Lower lobe of right lung (tissue), 2 donors: ENCODE measurements around the gene CIAO2B. TPM values are rescaled to one million over a fixed set of nuclear protein-coding genes. Genes with fewer than 3 reads are reported as not detected.

Experiments used
- ATAC-seq, 2 donors: fragments of 200-7000 bp; cut with Tn5 transposase; one replicate each; pipeline ENCODE4 v1.9.1; 2020 to 2022; ENCODE audit warnings: mild to moderate bottlenecking in 2 of 2, moderate library complexity in 2 of 2
- DNase-seq: peaks from one replicate; pipeline ENCODE4 v3.0.0-alpha.2; 2020
- H3K27ac ChIP-seq: fragments of 200-600 bp; one replicate; pipeline ENCODE4 v1.8.0; 2022
- H3K27me3 ChIP-seq: fragments of 200-600 bp; one replicate; pipeline ENCODE4 v1.8.0; 2022; ENCODE audit warnings: low read depth
- H3K36me3 ChIP-seq: fragments of 200-600 bp; one replicate; pipeline ENCODE4 v1.8.0; 2022; ENCODE audit warnings: mild to moderate bottlenecking
- H3K4me1 ChIP-seq: fragments of 200-600 bp; one replicate; pipeline ENCODE4 v1.8.0; 2022
- H3K4me3 ChIP-seq: fragments of 200-600 bp; one replicate; pipeline ENCODE4 v1.8.0; 2022; ENCODE audit warnings: mild to moderate bottlenecking
- H3K9me3 ChIP-seq: fragments of 200-600 bp; one replicate; pipeline ENCODE4 v1.8.0; 2022
- CTCF ChIP-seq: fragments of 200-600 bp; IDR thresholded peaks from one replicate; pipeline ENCODE4 v1.8.0; 2022; ENCODE audit warnings: antibody characterized with exemption, mild to moderate bottlenecking
- intact Hi-C: fragments of 100-400 bp; cut with DNase I; formaldehyde crosslinking; loops from one replicate; pipeline ENCODE4 v1.11.0; 2022
- total RNA-seq: library from RNA; stranded (reverse); fragmentation: NEBNext Ultra II Directional; extraction: Animal tissue kit (Norgen Biotek cat#: 25700); gene quantifications from one replicate; pipeline ENCODE4 v1.2.1, GENCODE V29; 2021
- donor health status: DM: no; HTN: yes; CAD: no; lungs with severe emphysema.

The CIAO2B gene
- total RNA-seq, 1 donor from 2014 or later, result 76.8 TPM

- intact Hi-C loops, result no loop called here
- Histone ChIP-seq H3K27ac (no peak overlapping the region), H3K4me3 (no peak overlapping the region), H3K4me1 (peaks cover 19% of the 10 kb centered on the region), H3K9me3 (no peaks in the 10 kb centered on the region), H3K36me3 (peaks cover 6% of the 10 kb centered on the region), H3K27me3 (peaks cover 12% of the 10 kb centered on the region)
- no peak for TF ChIP-seq CTCF
- ATAC-seq (no peak), DNase-seq (no peak)
Observed at GRCh38 chr16:66919569-66920298, 14.5 kb downstream of the CIAO2B start.

GRCh38 chr16:66918803-66919568 is 15.2 kb downstream of the CIAO2B start, which contains the start of gene CDH16:
CDH16 (minus strand) TSS chr16:66918885; CDS start chr16:66918065, 820 bp downstream.
- H3K4me3 ChIP-seq, result no peak within 1 kb of the TSS
- peaks cover 6% of the 10 kb centered on the region for H3K36me3 ChIP-seq
- H3K9me3 ChIP-seq, result no peaks in the 10 kb centered on the region
- no peak within 1 kb of the TSS for H3K27ac ChIP-seq
- peaks cover 5% of the 10 kb centered on the region for H3K27me3 ChIP-seq
- intact Hi-C loops, result no loop called here
- DNase-seq (no peak), ATAC-seq (no peak)
- TF ChIP-seq CTCF, result no peak
- peaks cover 11% of the 10 kb centered on the region for H3K4me1 ChIP-seq

- intact Hi-C loops, result no loop called here
- no peak for DNase-seq
- peaks cover 2% of the 10 kb centered on the region for H3K27me3 ChIP-seq
- H3K4me1 ChIP-seq, result peaks cover 5% of the 10 kb centered on the region
- TF ChIP-seq CTCF, result no peak
- no peak for ATAC-seq
- H3K9me3 ChIP-seq, result no peaks in the 10 kb centered on the region
- no peak overlapping the region for H3K4me3 ChIP-seq
- H3K27ac ChIP-seq, result no peak overlapping the region
- peaks cover 6% of the 10 kb centered on the region for H3K36me3 ChIP-seq
Observed at GRCh38 chr16:66918355-66918754, 15.8 kb downstream of the CIAO2B start.

GRCh38 chr16:66917741-66918140 is 16.5 kb downstream of the CIAO2B start:
- H3K27ac ChIP-seq, result no peak overlapping the region
- peaks cover 6% of the 10 kb centered on the region for H3K36me3 ChIP-seq
- intact Hi-C loops, result no loop called here
- H3K27me3 ChIP-seq, result no peaks in the 10 kb centered on the region
- TF ChIP-seq CTCF, result no peak
- H3K4me3 ChIP-seq, result no peak overlapping the region
- DNase-seq (no peak), ATAC-seq (no peak)
- H3K4me1 ChIP-seq, result no peaks in the 10 kb centered on the region
- no peaks in the 10 kb centered on the region for H3K9me3 ChIP-seq

GRCh38 chr16:66916518-66916917 is 17.7 kb downstream of the CIAO2B start:
- H3K27ac ChIP-seq, result no peak overlapping the region
- intact Hi-C loops, result no loop called here

More at GRCh38 chr16:66916518-66916917, 17.7 kb downstream of the CIAO2B start:
- no peak for TF ChIP-seq CTCF
- H3K27me3 ChIP-seq, result no peaks in the 10 kb centered on the region
- H3K9me3 ChIP-seq, result no peaks in the 10 kb centered on the region
- H3K36me3 ChIP-seq, result peaks cover 1% of the 10 kb centered on the region
- no peak overlapping the region for H3K4me3 ChIP-seq
- no peak for DNase-seq
- no peaks in the 10 kb centered on the region for H3K4me1 ChIP-seq
- ATAC-seq, result no peak
